HepG2 (cell line): Measurements from ENCODE around the gene AGO4. TPM values are rescaled to one million over a fixed set of nuclear protein-coding genes. Genes with fewer than 3 reads are reported as not detected.

Experiments
- ATAC-seq: fragments of 200-7000 bp; cut with Tn5 transposase; 3 replicates; pipeline ENCODE4 v1.9.1; 2020; ENCODE audit warnings: mild to moderate bottlenecking, moderate library complexity
- BruUV-seq: library from RNA; stranded (reverse); fragments of 400-500 nt; replicated peaks from 2 replicates; lab custom pipeline; 2021; lab: Mats Ljungman, UMichigan
- CTCF ChIA-PET: fragments of 300-600 bp; formaldehyde crosslinking; extraction: SDS; loops from one replicate; lab custom pipeline; 2021; ENCODE audit warnings: low total read pairs, inconsistent platforms, low intra/inter-chr PET ratio; lab: Yijun Ruan, JAX
- POLR2A ChIA-PET: fragments of 350-600 bp; sonication (Branson Sonifier 250); formaldehyde crosslinking; loops from one replicate; lab custom pipeline; 2020; ENCODE audit warnings: antibody characterized with exemption, inconsistent platforms; lab: Yijun Ruan, JAX
- DNase-seq: peaks from one replicate; pipeline ENCODE4 v3.0.0-alpha.2; 2015; ENCODE audit warnings: low spot score
- FAIRE-seq: peaks from 3 replicates; lab custom pipeline; 2011; peaks lifted over from hg19 to GRCh38; lab: Jason Lieb, UNC
- H2AFZ ChIP-seq: one replicate; pipeline ENCODE4 v1.6.1; 2011; ENCODE audit warnings: low read length, inconsistent platforms
- H3K27ac ChIP-seq: fragments of 300-600 bp; 3 replicates; pipeline ENCODE4 v1.8.0; 2011; ENCODE audit warnings: mixed run types, mild to moderate bottlenecking, mixed read lengths, low read length, inconsistent platforms; ENCODE audit not compliant: insufficient read depth; ENCODE audit errors: extremely low read length
- H3K27me3 ChIP-seq, 2 experiments: fragments of 200-600 bp in 1 of 2; 2 replicates in 1 of 2; 3 replicates in 1 of 2; pipeline versions ENCODE4 v1.6.0 to v1.8.0; 2011; ENCODE audit warnings: low read length in 2 of 2, mild to moderate bottlenecking in 2 of 2, moderate library complexity in 2 of 2, inconsistent platforms in 1 of 2; ENCODE audit not compliant: insufficient read depth in 2 of 2, control insufficient read depth in 1 of 2
- H3K36me3 ChIP-seq, 2 experiments: fragments of 200-600 bp in 1 of 2; replicated peaks in 1 of 2; 2 replicates in 1 of 2; 3 replicates in 1 of 2; pipeline versions ENCODE4 v1.5.1 to v1.8.0; 2011; ENCODE audit warnings: low read length in 2 of 2, inconsistent platforms in 1 of 2; ENCODE audit not compliant: insufficient read depth in 2 of 2, control insufficient read depth in 1 of 2
- H3K4me1 ChIP-seq: 2 replicates; pipeline ENCODE4 v1.5.1; 2012; ENCODE audit warnings: low read length, inconsistent platforms; ENCODE audit not compliant: insufficient read depth
- H3K4me2 ChIP-seq: 2 replicates; pipeline ENCODE4 v1.6.0; 2011; ENCODE audit warnings: low read depth, low read length, inconsistent platforms
- H3K4me3 ChIP-seq, 3 experiments: fragments of 200-600 bp in 1 of 3; sonication (generic), shearing (Covaris generic) in 1 of 3; replicated peaks in 1 of 3; 2 replicates each; pipeline ENCODE4 v1.5.1; 2011 to 2016; ENCODE audit warnings: low read length in 3 of 3, inconsistent platforms in 2 of 3, low read depth in 2 of 3, mild to moderate bottlenecking in 2 of 3, control low read depth in 1 of 3, mixed read lengths in 1 of 3; ENCODE audit not compliant: insufficient read depth in 1 of 3
- H3K79me2 ChIP-seq: one replicate; pipeline ENCODE4 v1.6.1; 2011; ENCODE audit warnings: low read length, inconsistent platforms; ENCODE audit not compliant: insufficient read depth
- H3K9ac ChIP-seq: 2 replicates; pipeline ENCODE4 v1.6.0; 2011; ENCODE audit warnings: mild to moderate bottlenecking, low read depth, low read length, inconsistent platforms; ENCODE audit not compliant: insufficient read depth
- H3K9me3 ChIP-seq: 2 replicates; pipeline ENCODE4 v1.5.1; 2012; ENCODE audit warnings: mild to moderate bottlenecking, low read length
- H4K20me1 ChIP-seq: 2 replicates; pipeline ENCODE4 v1.6.0; 2011; ENCODE audit warnings: inconsistent platforms, mild to moderate bottlenecking, low read length, moderate library complexity; ENCODE audit not compliant: insufficient read depth
- GATAD2A ChIP-seq: IDR thresholded peaks from 2 replicates; pipeline ENCODE4 v1.6.1; 2016
- WGBS: methylation state at CpG from one replicate; pipeline ENCODE4 v1.1.6; 2017; ENCODE audit warnings: low lambda C conversion rate; 5-methylcytosine and 5-hydroxymethylcytosine counted together
- in situ Hi-C: cut with HindIII; loops from 2 replicates; pipeline ENCODE4 v1.10.0; 2017; ENCODE audit warnings: low pct_unique_long_range_greater_than_20kb; ENCODE audit not compliant: extremely low pct_ligation_motif_present
- intact Hi-C: fragments of 100-400 bp; cut with micrococcal nuclease; formaldehyde crosslinking; loops from one replicate; pipeline ENCODE4 v1.10.0; 2022; ENCODE audit not compliant: unreplicated experiment
- polyA plus RNA-seq, 8 experiments: library from polyadenylated mRNA; depleted of rRNA in 3 of 8; stranded (reverse) in 7 of 8; unstranded in 1 of 8; fragments of >200 nt; fragmentation: Illumina TruSeq in 4 of 8; extraction: Trizol in 4 of 8; gene quantifications; 2 replicates each; pipeline versions ENCODE4 v1.2.1 to v1.2.3, GENCODE V29; 2011 to 2016; ENCODE audit warnings: low read depth in 4 of 8, missing spikeins in 1 of 8, mixed read lengths in 1 of 8; ENCODE audit not compliant: insufficient read depth in 1 of 8
- total RNA-seq, 5 experiments: library from RNA; depleted of rRNA; stranded (reverse); fragments of >200 nt; fragmentation: Illumina TruSeq; extraction: Trizol; gene quantifications; 2 replicates each; pipeline ENCODE4 v1.2.3, GENCODE V29; 2016; ENCODE audit warnings: low read depth in 1 of 5

Gene AGO4
- total and polyA plus RNA-seq, 2 of the 13 experiments (the other 11 are each of a cell fraction or from before 2014, with no cell fraction given), result 6.0 to 13.8 TPM

DNA sequence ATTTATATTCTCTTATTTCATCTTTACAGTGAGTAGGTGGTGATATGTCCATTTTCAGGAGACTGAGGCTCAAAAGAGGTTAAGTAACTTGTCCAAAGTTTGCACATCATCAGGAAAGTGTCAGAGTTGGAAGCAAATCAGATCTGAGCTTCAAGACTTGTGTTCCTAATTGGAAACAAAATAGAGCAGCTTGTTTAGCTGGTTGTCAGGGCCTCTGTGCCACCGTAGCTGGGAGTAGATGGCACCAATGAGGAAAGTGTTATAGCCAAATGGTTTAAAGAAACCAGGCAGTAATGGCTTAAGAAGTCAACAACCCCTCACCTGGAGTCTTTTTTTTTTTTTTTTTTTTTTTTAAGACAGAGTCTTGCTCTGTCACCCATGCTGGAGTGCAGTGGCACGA is 94.9 kb downstream of the AGO4 start:
- H3K4me2 ChIP-seq, result no peak overlapping the region
- H3K4me3 ChIP-seq, result no peak overlapping the region
- no peak for TF ChIP-seq GATAD2A
- no peak for DNase-seq
- H3K79me2 ChIP-seq, result no peaks in the 10 kb centered on the region
- H3K4me1 ChIP-seq, result peaks cover 9% of the 10 kb centered on the region
- H3K27me3 ChIP-seq, result no peaks in the 10 kb centered on the region
- FAIRE-seq, result no peak
- no peaks in the 10 kb centered on the region for H4K20me1 ChIP-seq
- in situ Hi-C loops, result no loop called here
- H3K9me3 ChIP-seq, result no peaks in the 10 kb centered on the region
- peaks cover 14 to 44% of the 10 kb centered on the region in 2 experiments for H3K36me3 ChIP-seq
- intact Hi-C loops, result no loop called here
- ChIA-PET POLR2A (no interaction called here), CTCF (no interaction called here)
- H2AFZ ChIP-seq, result no peak overlapping the region
- no peak overlapping the region for H3K9ac ChIP-seq
- WGBS, result 100% methylated on average over 2 of the region's 2 CpGs
- H3K27ac ChIP-seq, result no peak overlapping the region
- BruUV-seq, result no TSS peak
- ATAC-seq, result no peak

Other genes with a start within 250 kb of the AGO4 start
- gene TFAP2E, start 234.7 kb upstream of the AGO4 start, total RNA-seq (2016; rRNA removed; fragmentation: Illumina TruSeq; extraction: Trizol), result 0.31 and 0.44 TPM in 2 replicates
- gene TFAP2E, start 234.7 kb upstream of the AGO4 start, polyA plus RNA-seq (2011; rRNA removed), result 0.41 and 0.46 TPM in 2 replicates
- 62.2 and 102 TPM in 2 replicates for gene PSMB2, start 166.5 kb upstream of the AGO4 start, total RNA-seq (2016; rRNA removed; fragmentation: Illumina TruSeq; extraction: Trizol)
- 50.5 and 60.6 TPM in 2 replicates for gene PSMB2, start 166.5 kb upstream of the AGO4 start, polyA plus RNA-seq (2011; rRNA removed)
- 1.1 TPM in 2 replicates for gene C1orf216, start 89.1 kb upstream of the AGO4 start, total RNA-seq (2016; rRNA removed; fragmentation: Illumina TruSeq; extraction: Trizol)
- gene C1orf216, start 89.1 kb upstream of the AGO4 start, polyA plus RNA-seq (2011; rRNA removed), result 0.37 and 0.48 TPM in 2 replicates
- gene CLSPN, start 38.0 kb upstream of the AGO4 start, total RNA-seq (2016; rRNA removed; fragmentation: Illumina TruSeq; extraction: Trizol), result 32.5 and 51.7 TPM in 2 replicates
- 2.2 and 2.5 TPM in 2 replicates for gene CLSPN, start 38.0 kb upstream of the AGO4 start, polyA plus RNA-seq (2011; rRNA removed)
- gene AGO1, start 75.2 kb downstream of the AGO4 start, total RNA-seq (2016; rRNA removed; fragmentation: Illumina TruSeq; extraction: Trizol), result 18.6 and 24.6 TPM in 2 replicates
- 8.3 and 9.2 TPM in 2 replicates for gene AGO1, start 75.2 kb downstream of the AGO4 start, polyA plus RNA-seq (2011; rRNA removed)
- gene AGO3, start 123.1 kb downstream of the AGO4 start, total RNA-seq (2016; rRNA removed; fragmentation: Illumina TruSeq; extraction: Trizol), result 21.2 and 23.8 TPM in 2 replicates
- gene AGO3, start 123.1 kb downstream of the AGO4 start, polyA plus RNA-seq (2011; rRNA removed), result 18.3 and 27.1 TPM in 2 replicates